GM18505 (cell line): ENCODE results near the gene CDPF1.

Experiments used
- ATAC-seq: cut with Tn5 transposase; IDR thresholded peaks from one replicate; pipeline ENCODE4 v1.9.1; 2021; ENCODE audit not compliant: unreplicated experiment
- POLR2A ChIP-seq: IDR thresholded peaks from 4 replicates; pipeline ENCODE4 v1.6.1; 2011; ENCODE audit warnings: borderline replicate concordance; ENCODE audit not compliant: insufficient read depth, insufficient read length; ENCODE audit errors: extremely low read depth

Gene CDPF1

DNA sequence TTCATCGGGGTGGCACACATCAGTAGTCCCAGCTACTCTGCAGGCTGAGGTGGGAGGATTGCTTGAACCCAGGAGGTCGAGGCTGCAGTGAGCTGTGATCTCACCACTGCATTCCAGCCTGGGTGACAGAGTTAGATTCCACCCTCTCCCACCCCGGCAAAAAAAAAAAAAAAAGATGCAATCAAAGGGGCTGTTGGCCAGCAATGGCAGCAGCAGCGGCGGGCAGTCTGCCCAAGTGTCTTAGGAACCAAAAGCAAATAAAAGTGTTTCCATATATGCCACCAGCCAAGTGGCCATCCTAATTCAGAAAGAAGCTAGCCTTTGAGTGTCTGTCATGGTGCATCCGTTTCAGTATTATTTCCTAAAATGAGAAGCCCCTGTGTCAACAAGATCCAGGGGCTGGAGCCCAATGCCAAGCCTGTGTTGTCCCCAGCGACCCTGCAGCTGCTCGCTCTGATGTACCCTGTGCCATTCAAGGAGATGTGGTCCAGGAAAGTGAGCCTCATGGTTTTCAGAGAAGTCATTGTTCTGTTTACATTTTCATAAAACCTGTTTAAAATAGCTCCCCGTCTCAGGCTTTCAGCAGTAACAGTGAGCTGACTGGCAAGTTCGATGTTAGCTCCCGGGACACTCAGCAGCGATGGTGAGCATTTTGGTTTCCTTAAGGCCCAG lies 12.5 kb downstream of the CDPF1 start:
- ATAC-seq = no peak
- no peak for TF ChIP-seq POLR2A

DNA sequence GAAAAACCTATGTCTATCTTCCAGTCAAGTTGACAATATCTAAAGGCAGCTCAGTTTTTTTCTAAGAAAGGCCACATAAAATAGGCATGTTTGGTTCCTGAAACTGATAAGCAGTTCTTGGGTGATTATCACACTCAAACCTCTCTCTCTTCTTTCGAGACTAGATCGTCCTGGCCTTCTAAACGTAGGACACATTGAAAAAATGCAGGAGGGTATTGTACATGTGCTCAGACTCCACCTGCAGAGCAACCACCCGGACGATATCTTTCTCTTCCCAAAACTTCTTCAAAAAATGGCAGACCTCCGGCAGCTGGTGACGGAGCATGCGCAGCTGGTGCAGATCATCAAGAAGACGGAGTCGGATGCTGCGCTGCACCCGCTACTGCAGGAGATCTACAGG lies 15.1 kb downstream of the CDPF1 start:
- ATAC-seq = no peak
- TF ChIP-seq POLR2A = no peak

GRCh38 chr22:46233231-46233630 lies 16.9 kb downstream of the CDPF1 start:
- ATAC-seq = no peak
- no peak for TF ChIP-seq POLR2A

GRCh38 chr22:46230262-46230901 lies 19.7 kb downstream of the CDPF1 start:
- TF ChIP-seq POLR2A = no peak
- no peak for ATAC-seq

DNA sequence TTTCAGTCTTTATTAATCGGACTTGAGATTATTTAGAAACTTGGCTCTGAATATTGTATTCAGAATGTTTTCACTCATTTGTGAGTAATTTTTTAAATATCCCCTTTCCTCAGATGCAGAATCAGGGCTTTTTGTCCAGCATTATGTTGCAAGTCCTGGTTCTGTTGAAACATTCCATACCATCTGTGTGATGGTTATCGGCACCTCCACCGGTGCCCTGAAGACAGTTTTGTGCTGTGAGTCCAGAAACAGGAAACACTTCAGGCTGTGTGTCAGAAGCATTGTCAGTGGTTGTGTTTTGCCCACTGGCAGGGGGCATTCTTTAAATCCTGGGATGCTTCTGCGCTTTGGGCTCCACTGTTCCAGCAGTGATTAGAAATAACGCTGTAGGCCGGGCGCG lies 20.4 kb downstream of the CDPF1 start:
- TF ChIP-seq POLR2A = no peak

DNA sequence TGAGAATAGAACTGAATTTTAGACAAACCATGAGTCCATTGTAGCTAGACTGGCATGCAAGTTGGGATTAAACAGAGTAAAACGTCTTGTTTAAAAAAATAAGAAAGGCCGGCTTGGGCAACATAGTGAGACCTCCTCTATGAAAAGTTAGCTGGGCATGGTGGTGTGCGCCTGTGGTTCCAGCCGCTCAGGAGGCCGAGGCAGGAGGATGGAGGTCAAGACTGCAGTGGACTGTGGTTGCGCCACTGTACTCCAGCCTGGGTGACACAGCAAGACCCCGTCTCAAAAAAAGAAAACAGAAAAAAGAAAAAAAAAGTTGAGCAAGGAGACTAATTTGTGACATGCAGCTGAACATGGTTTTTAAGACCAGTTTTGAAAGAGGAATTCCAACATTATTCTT lies 23.5 kb downstream of the CDPF1 start:
- no peak for TF ChIP-seq POLR2A
- ATAC-seq = no peak

More for the DNA sequence above, 20.4 kb downstream of the CDPF1 start:
- ATAC-seq = no peak

- TF ChIP-seq POLR2A = no peak
- ATAC-seq = no peak
Observed at GRCh38 chr22:46225631-46226030, 24.5 kb downstream of the CDPF1 start.

DNA sequence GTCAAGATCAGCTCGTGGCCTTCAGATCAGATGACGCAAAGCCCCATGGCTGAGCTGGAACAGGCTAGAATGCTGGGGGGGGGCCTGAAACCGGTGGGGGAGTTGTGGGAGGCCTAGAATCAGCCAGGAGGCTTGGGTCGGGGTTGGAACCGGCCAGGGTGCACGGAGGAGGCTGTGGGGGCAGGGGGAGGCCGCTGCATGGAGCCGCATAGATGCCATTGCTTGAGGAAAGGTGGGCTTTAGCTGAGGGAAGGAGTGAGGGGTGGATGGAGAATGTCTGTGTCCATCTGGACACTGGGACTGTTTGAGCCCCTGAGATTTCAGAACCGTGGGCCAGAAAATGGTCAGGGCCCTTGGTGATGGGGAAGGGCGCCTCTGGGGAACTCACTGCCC lies 25.2 kb downstream of the CDPF1 start:
- no peak for TF ChIP-seq POLR2A
- no peak for ATAC-seq

GRCh38 chr22:46224044-46224897 lies 25.8 kb downstream of the CDPF1 start:
- no peak for ATAC-seq
- TF ChIP-seq POLR2A = no peak

GRCh38 chr22:46220921-46221320 lies 29.2 kb downstream of the CDPF1 start:
- TF ChIP-seq POLR2A = no peak
- no peak for ATAC-seq

DNA sequence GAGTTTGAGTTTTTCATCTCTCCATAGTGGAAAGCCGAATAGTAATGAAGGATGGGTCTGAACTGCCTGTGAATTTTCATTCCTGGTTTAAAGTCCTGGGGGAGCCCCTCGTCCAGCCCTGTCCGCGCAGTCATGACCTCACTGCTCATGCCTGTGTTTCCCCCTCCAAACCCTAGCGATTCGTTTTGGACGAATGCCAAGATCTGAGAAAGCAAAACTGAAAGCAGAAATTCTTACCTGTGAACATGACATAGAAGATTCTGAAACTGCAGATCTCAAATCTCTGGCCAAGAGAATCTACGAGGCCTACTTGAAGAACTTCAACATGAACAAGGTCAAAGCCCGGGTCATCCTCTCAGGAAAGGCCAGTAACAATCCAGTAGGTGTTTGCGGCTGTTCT lies 30.5 kb downstream of the CDPF1 start:
- TF ChIP-seq POLR2A = no peak
- ATAC-seq = no peak

DNA sequence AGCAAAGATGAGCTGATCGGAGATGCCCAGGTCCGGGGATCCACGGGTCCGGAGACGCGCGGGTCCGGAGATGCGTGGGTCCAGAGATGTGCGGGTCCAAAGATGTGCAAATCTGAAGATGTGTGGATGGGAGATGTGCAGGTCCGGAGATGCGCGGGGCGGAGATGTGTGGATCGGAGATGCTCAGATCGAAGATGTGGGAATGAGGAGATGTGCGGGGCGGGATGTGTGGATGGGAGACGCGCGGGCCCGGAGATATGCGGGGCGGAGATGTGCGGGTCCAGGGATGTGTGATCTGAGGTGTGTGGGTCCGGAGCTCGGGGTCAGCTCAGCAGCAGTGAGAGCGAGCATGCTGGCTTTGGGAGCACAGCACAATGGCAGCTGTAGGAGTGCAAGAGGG lies 35.5 kb downstream of the CDPF1 start:
- no peak for TF ChIP-seq POLR2A
- no peak for ATAC-seq

DNA sequence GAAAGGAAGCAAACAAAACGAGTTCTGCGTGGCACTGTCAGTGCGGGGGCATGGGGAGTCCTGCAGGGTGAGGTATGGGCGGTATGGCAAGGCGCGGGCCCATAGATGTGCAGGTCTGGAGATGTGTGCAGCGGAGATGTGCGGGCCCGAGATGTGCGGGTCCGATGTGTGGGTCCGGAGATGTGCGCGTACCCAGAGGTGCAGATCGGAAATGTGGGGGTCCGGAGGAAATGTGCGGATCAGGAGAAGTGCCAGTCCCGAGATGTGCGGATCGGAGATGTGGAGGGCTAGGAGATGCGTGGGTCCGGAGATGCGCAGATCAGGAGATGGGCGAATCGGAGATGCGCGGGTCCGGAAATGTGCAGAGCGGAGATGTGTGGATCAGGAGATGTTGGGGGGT lies 35.9 kb downstream of the CDPF1 start:
- no peak for ATAC-seq
- TF ChIP-seq POLR2A = no peak

DNA sequence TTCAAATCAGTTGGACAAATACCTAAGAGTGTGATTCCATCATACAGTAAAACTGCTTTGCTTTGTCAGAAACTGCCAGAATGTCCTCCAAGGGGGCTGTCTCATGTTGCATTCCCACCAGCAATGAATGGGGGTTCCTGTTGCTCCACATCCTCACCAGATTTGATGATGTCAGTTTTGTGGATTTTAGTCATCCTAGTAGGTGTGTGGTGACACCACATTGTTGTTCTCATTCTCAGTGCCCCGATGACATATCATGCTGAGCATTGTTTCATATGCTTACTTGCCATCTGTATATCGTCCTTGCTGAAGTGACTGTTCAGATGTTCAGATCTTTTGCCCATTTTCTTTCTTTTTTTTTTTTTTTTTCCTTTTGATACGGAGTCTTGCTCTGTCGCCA lies 37.0 kb downstream of the CDPF1 start:
- ATAC-seq = no peak
- no peak for TF ChIP-seq POLR2A
